OCI-LY7 (cell line): Measurements from ENCODE around the gene NTSR1.

Source experiments
- CTCF ChIP-seq: fragments of 200-600 bp; sonication (generic); conservative IDR thresholded peaks from 2 replicates; pipeline ENCODE4 v1.5.1; 2014; ENCODE audit warnings: mild to moderate bottlenecking, antibody characterized with exemption, low read length, moderate library complexity, mixed read lengths
- EZH2phosphoT487 ChIP-seq: fragments of 200-600 bp; sonication (generic); IDR thresholded peaks from 2 replicates; pipeline ENCODE4 v1.6.1; 2018; ENCODE audit warnings: low read depth, borderline replicate concordance, mild to moderate bottlenecking, mixed run types, antibody characterized with exemption, low read length, moderate library complexity, mixed read lengths

- no peak for TF ChIP-seq CTCF
- TF ChIP-seq EZH2phosphoT487 = no peak
These were observed 62.9 kb downstream of the NTSR1 start for GRCh38 chr20:62771396-62772102.
